ENCODE results near the gene TEX12. TPM values are rescaled to one million over a fixed set of nuclear protein-coding genes. Genes with fewer than 3 reads are reported as not detected.

The TEX12 gene
- total RNA-seq, 2 experiments from 2014 or later = not detected

- intact Hi-C loops (cut with micrococcal nuclease) = no loop called here
- Mint-ChIP-seq H3K36me3 (ENCODE audit: low read depth) (no peaks in the 10 kb centered on the region), H3K9me3 (no peaks in the 10 kb centered on the region), H3K27me3 (peaks cover 15% of the 10 kb centered on the region), H3K4me3 (no peak overlapping the region), H3K4me1 (ENCODE audit: low read depth) (no peaks in the 10 kb centered on the region), H3K27ac (no peak overlapping the region)
- DNase-seq (no peak), ATAC-seq (no peak)
- ChIA-PET CTCF (interaction anchor here (1.2 to 1.6 kb wide), 2 partner anchors 10 to 115 kb away, joined by 3 to 4 read pairs; partner anchors contain the start of gene BCO2), POLR2A (no interaction called here)
- no peak for TF ChIP-seq CTCF (IDR thresholded peaks at IDR 0.05)
Measured at GRCh38 chr11:112165049-112165448, 2.1 kb upstream of the TEX12 start.

- DNase-seq = no peak
- CTCF ChIA-PET = no interaction called here
- TF ChIP-seq CTCF (IDR thresholded peaks at IDR 0.05) = no peak
- Mint-ChIP-seq H3K27ac (no peak overlapping the region), H3K27me3 (peaks cover 15% of the 10 kb centered on the region), H3K4me3 (no peak overlapping the region), H3K4me1 (ENCODE audit: low read depth) (no peaks in the 10 kb centered on the region), H3K36me3 (ENCODE audit: low read depth) (no peaks in the 10 kb centered on the region), H3K9me3 (no peaks in the 10 kb centered on the region)
- no peak for ATAC-seq
- POLR2A ChIA-PET = no interaction called here
- intact Hi-C loops (cut with micrococcal nuclease) = no loop called here
Measured at GRCh38 chr11:112166562-112166961, 610 bp upstream of the TEX12 start.

- intact Hi-C loops (cut with micrococcal nuclease) = no loop called here
- no peaks in the 10 kb centered on the region for H3K9me3 Mint-ChIP-seq
- H3K27me3 Mint-ChIP-seq = peaks cover 11% of the 10 kb centered on the region
- ChIA-PET CTCF (interaction anchor here (0.7 to 2.1 kb wide), 3 partner anchors 13 to 108 kb away, joined by 3 to 7 read pairs (median 3); no protein-coding TSS in a partner anchor), POLR2A (interaction anchor here (1.2 kb wide), 1 partner anchor 49 kb away, joined by 3 read pairs; no protein-coding TSS in a partner anchor)
- DNase-seq (no peak), ATAC-seq (no peak)
- H3K36me3 Mint-ChIP-seq (ENCODE audit: low read depth) = no peaks in the 10 kb centered on the region
- H3K27ac Mint-ChIP-seq = no peak overlapping the region
- no peak for TF ChIP-seq CTCF (IDR thresholded peaks at IDR 0.05)
- H3K4me1 Mint-ChIP-seq (ENCODE audit: low read depth) = peaks cover 9% of the 10 kb centered on the region
- no peak overlapping the region for H3K4me3 Mint-ChIP-seq
Measured at GRCh38 chr11:112172362-112172994, 5.3 kb downstream of the TEX12 start.

GRCh38 chr11:112173152-112173551, 6.0 kb downstream of the TEX12 start:
- intact Hi-C loops (cut with micrococcal nuclease) = no loop called here
- POLR2A ChIA-PET = interaction anchor here (1.2 kb wide), 1 partner anchor 48 kb away, joined by 3 read pairs; no protein-coding TSS in a partner anchor
- peaks cover 13% of the 10 kb centered on the region for H3K27me3 Mint-ChIP-seq
- peaks cover 9% of the 10 kb centered on the region for H3K4me1 Mint-ChIP-seq (ENCODE audit: low read depth)
- no peaks in the 10 kb centered on the region for H3K36me3 Mint-ChIP-seq (ENCODE audit: low read depth)
- ATAC-seq (no peak), DNase-seq (no peak)
- no peak overlapping the region for H3K27ac Mint-ChIP-seq
- no peaks in the 10 kb centered on the region for H3K9me3 Mint-ChIP-seq
- H3K4me3 Mint-ChIP-seq = no peak overlapping the region
- TF ChIP-seq CTCF (IDR thresholded peaks at IDR 0.05) = no peak
- CTCF ChIA-PET = interaction anchor here (2.1 kb wide), 1 partner anchor 60 kb away, joined by 7 read pairs; no protein-coding TSS in a partner anchor

All from activated CD8-positive, alpha-beta T cell treated with anti-CD3 and anti-CD28 coated beads for 36 hours (primary cell).